Activated T-cell treated with anti-CD3 and anti-CD28 coated beads for 1 hour (primary cell): ENCODE results near the gene PRDM15.
"Not testable (repeated sequence)": the region's sequence is repeated elsewhere in the genome, so short reads cannot be mapped to it uniquely, and the experiment has no call there.

ENCODE experiments used
- DNase-seq: peaks from one replicate; pipeline ENCODE4 v3.0.0-alpha.2; 2020; ENCODE audit warnings: low read depth

The PRDM15 gene

DNA sequence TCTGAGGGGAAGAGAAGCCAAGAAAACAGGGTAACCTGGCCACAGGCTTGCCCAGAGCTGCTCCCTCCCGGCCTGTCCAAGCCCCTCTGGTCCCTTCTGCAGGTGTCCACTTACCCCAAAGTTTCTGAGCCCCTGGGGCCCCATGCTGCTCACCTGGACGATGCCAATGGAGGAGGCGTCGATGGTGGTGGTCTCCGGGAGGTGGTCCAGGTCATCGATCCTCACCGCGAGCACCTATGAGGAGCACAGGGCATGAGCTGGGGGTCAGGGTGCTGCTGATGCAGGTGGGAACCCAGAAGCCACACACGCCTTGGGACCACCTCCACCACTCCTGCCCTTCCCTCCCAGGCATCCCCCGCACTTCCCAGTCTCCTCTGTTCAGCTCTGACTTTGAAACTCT lies 74.8 kb downstream of the PRDM15 start:
- no peak for DNase-seq

DNA sequence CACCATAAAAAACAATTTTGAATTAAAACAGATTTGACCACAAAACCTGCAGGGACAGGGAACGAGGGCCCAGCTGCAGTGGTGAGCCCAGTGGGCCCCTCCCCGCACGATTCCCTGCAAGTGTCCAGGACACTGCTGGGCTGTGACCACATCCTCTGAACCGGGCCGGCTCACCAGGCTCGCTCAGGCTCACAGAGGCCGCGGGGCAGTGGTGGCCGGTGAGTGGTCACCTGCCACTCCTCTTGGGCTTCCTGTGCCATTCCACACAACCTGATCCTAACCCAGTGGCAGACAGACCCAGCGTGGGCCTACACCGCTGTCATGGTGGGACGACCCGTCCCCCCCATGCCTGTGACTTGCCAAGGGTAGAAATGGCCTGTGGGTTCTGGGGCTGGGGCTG lies 75.8 kb downstream of the PRDM15 start:
- DNase-seq = no peak

DNA sequence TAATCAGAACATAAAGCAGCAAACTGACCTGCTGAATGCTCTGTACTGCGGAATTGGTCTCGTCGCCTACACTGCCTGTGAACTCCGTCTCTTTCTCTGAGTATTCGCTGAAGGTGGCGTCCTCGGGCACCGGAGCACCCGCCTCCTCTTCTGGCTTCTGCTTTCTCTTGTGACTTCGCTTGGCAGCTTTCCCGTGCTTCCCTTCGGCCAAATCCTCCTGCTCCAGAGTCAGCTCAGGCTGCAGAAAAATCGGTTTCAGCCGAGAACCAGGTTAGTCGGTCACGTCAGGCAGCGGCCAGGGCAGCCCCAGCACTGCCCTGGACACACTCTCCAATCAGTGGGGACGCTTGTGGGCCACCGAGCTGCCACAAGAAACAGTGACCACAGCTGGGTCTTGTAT lies 76.5 kb downstream of the PRDM15 start:
- DNase-seq = no peak

DNA sequence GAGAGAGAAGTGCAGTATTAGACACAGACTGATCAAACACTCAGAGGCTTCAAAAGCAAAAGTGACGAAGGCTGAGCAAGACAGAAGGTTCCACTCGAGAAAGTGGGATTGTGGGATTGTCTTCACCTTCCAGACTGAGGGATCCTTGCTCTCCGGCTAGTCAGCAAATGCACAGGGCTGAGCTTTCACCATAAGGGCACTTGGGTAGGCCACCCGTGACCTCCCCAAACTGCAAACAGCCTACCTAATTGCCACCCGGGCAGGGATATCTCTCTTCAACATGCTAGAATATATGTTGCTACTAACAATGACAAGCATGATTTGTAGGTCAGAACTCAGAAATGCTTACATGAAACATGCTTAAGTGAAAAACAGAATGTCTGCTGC lies 77.0 kb downstream of the PRDM15 start:
- DNase-seq = no peak

DNA sequence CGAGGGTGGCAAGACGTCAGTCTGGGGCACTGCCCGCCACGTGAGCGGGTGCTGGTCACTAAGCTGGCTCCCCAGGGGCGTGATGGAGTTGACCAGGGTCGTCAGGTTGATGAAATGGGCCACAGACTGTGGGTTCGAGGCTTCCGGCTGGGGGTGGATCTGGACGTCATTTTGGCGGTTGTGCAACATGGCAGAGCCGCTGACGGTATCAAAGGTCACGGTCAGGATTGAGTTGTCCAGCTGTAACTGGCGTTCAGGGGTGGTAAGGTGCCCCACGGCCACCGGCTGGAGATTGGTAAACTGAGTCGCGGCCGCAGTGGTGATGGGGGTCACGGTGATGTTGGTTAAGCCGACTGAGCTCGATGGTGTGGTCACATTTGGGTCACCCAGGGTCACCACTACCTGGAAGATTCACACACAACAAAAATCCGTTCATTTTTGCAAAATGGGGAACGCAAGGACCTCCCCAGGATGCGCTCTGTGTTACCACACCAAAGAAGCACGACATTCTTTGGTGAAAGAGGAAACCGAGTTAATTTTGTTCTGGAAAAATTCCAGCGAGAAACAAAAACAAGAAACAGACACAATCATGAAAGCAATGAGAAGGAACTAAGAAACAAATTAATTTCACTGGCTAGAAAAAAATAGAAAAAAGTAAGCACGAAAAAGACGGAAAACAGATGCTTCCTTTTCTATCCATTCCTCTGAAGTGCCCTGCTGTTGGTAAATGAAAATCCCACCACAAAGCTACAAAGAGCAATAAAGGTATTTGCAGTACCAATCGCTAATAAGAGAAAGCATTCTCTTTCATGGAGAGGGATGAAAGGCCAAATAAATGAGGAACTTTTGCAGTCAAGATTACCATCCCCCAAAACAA lies 77.6 kb downstream of the PRDM15 start:
- no peak for DNase-seq

DNA sequence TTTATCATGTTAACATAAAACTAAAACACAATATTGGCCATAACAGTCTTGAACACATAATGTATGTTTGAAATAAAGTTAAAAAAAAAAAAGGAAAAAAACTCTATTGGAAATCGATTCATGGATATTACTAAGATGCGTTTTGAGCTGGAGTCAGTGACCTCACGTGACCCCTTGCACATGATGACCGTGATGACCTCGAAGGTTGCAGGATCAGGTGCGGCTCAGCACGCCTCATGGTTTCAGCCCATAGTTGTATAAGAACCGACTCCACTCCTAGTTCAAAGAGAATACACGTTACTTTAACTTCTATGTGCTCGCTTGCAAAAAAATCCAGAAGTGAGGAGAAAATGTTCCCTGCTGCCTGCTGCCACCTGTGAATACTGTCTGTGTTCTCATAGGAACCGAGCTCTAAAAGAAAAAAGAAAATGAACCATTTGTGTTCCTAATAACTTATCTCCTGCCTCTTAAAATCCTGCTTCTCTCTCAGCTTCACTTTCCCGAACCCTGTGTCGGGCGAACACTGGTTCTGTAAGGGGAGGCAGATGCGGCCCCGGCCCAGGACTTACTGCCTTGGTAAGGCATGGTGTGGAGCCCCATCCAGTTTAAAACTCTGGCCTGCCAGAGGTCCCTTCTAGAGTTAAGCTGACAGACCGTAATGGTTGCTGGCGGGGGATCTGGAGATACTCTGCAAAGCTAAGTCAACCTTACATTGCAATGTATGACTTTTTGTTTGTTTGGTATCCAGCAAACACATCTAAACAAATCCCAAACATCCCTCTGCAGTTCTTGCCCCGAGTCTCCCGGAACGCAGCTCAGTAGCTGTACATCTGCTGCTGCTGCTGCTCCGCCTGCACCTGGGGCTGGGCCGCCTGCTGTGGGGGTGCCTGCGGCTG lies 78.5 kb downstream of the PRDM15 start:
- no peak for DNase-seq

DNA sequence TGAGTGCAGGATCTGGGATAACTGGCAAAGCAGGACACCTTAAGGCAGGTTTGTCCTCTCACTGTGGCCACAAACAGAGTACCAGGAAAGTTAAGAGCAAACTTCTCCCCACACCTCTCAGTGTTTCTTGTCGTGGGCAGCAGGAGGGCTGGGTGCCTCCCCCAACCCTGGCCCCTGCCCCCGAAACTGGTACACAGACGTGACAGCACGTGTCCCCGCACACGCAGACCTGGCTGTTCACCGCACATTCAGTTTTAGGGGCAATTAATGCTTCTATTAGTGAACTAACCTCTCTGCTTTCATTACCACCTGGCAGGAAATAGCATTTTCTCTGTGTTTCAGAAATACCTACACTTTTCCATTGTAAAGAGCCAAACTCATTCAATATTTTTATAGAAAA lies 79.4 kb downstream of the PRDM15 start:
- DNase-seq = no peak

DNA sequence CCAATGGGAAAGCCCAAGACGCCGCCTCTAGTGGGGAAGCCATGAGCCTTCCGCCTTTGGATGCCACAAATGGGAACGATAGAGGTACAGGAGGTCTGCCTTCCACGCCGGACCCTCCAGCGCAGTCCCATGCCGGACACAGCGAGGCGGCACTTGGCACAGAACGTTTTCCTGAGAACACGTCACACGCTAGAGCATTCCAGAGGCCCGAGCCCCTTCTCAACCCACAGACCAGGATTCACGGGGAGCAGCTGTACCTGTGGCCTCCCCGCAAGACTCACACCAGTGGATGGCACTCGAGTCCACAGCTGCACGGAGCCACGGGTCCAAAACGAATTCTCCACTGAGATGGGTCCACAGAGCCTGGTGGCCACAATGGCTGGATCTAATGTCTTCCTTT lies 80.8 kb downstream of the PRDM15 start:
- no peak for DNase-seq

DNA sequence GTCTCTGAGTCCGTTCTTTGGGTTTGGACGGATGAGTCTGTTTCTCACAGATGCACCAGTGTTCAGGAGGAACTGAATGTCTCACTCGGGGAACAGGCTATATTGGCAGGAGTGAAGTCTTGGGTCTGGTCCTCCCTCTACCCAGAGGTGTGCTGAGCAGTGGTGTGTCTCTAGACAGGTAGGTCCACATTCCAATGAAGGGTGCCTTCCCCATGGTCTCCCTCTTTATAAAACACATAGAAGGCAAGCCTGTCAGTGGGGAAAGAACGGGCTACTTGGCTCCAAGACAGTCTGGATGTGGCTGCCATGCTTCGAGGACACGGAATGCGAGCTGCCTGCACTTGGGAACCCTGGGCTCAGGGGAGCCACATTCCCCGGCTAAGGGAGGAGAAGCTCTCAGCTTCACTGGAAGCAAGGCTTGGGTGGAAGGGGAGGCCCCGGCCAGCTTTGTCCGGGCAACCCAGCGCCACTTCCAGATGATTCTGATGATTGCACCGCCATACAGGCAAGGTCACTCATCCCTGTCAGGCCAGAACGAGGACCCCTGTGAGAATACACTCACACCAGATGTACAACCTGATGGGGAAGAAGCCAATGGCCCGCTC lies 82.6 kb downstream of the PRDM15 start:
- no peak for DNase-seq

DNA sequence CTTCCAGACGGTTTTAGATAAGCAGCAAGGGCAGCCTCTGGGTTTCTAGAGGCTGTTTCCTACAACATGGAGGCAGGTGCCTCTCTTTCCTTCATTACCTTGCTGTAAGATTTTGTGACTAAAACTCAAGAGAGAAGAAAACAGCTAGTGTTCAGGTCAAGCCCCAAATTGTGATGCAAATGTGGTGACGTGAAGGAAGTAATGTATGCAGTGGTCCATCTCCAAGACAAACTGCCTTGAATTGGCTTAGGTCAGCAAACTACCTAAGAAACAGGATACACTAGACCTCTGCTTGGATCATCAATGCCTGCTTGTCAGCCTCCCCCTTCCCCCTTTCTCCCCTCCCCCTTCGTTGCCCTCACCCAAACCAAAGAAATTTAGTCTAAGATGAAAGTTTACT lies 83.4 kb downstream of the PRDM15 start:
- DNase-seq = no peak

DNA sequence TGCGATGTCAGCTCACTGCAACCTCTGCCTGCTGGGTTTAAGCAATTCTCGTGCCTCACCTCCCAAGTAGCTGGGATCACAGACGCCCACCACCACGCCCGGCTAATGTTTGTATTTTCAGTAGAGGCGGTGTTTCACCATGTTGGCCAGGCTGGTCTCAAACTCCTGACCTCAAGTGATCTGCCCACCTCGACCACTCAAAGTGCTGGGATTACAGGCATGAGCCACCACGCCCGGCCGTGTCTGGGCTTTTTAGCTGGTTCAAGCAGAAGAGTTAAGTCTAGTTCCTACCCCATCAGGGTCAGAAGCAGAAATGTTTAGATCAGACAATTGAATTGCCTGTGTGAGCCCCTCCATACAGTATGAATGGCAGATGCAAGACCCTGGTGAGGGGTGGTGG lies 84.5 kb downstream of the PRDM15 start:
- no peak for DNase-seq

DNA sequence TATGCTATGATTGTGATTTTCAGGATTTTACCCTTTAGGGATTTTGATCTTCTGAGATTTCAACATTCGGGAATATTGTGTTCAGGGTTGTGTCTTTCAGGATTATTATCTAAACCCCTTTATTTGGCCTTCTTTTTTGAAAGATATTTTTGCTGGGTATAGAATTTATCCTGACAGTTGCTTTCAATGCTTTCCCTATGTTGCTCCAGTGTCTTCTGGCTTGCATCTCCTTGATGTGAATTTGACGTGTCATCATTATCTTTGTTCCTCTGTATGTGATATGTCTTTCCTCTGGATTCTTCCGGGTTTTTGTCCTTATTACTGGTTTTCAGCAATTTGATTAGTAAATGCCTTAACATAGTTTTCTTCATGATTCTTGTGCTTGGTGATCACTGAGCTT lies 86.4 kb downstream of the PRDM15 start:
- DNase-seq = no peak

DNA sequence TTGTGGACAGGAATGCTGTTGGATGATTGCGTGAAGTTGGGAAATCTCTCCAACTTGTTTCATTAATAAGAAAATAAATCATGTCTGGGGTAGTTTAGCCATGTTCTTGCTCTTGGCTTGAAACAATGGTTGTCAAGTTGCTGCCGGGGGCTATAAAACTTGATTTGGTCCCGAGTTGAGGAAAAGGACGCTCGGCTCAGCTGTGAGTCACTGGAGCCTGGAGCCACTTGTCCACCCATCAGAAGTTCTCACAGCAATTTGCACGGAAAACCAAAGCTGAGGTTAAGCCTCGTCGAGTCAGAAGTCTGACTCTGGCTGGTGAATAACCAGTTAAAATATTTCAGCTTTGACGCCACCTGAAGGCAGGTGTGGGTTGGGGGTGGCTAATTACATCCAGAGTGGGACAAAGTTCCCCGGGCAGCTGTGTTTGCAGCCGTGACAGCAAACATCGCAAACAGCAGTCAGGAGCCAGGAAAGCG lies 92.6 kb downstream of the PRDM15 start:
- DNase-seq = no peak

DNA sequence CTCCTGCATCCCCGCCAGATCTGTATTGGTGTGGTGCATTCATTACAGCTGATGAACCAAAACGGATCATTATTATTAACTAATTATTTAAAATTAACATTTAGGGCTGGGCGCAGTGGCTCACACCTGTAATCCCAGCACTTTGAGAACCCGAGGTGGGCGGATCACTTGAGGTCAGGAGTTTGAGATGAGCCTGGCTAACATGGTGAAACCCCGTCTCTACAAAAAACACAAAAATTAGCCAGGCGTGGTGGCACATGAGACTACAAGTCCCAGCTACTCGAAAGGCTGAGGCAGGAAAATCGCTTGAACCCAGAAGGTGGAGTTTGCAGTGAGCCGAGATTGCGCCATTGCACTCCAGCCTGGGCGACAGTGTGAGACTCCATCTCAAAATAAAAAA lies 93.9 kb downstream of the PRDM15 start:
- DNase-seq = not testable (repeated sequence)

DNA sequence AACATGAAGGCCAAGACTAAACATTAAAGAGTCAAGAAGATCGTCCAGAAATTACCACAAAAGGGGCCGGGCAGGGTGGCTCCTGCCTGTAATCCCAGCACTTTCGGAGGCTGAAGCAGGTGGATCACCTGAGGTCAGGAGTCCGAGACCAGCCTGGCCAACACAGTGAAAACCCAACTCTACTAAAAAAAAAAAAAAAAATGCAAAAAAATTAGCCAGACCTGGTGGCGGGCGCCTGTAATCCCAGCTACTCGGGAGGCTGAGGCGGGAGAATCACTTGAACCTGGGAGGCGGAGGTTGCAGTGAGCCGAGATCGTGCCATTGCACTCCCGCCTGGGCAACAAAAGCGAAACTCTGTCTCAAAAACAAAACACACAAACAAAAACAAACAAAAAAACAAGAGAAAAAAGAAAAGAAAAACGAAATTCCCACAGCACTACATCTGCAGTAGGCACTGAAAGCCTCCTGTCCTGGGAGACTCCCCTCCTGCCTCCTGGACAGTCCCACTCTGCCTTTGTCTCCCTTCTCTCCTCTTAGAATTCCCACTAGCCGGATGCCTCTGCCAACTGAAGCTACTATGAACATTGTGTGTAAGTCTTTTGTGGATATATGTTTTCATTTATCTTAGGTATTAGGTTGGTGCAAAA lies 94.6 kb downstream of the PRDM15 start:
- no peak for DNase-seq

DNA sequence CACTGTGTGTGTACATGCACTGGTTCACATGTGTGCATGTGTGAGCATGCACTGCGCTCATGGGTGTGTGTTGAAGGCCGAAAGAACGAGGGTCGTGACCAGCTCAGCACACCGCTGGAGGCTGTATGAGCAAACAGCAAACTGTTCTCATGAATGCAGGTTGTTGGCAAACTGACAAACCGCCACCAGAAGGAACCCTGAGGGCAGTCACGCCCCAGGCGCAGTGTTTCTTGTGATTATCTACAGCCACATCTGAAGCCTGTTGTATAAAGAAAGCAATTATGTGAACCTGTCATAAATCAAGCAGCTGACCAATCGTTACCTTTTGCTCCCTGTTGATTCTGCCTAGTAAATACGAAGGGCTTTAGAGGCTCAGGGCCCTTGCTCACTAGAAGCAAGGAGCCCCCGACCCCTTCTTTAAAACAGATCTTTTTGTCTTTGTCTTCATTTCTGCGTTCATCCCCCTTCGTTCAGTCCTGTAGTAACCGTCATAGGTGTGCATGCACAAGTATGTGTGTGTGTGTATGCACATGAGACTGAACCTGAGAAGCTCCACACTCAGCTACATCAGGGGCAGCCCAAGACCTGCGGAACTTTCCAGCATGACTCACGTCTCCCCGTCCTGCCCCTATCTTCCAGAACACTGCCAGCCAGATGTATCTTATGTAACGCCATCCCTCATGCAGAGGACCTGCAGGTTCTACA lies 95.5 kb downstream of the PRDM15 start:
- DNase-seq = no peak

DNA sequence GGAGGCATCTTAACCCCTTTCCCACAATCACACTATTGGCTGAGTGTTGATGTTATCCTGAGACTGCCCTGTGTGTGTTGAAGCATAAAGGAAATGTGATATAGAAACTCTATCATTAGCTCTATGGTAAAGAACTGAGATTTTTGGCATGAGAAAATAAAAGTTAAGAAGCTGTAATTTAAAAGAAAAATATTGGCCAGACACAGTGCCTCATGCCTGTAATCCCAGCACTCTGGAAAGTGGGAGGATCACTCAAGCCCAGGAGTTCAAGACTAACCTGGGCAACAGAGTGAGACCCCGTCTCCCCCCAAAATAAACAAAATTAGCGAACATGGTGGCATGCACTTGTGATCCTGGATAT lies 98.1 kb downstream of the PRDM15 start:
- DNase-seq = no peak

DNA sequence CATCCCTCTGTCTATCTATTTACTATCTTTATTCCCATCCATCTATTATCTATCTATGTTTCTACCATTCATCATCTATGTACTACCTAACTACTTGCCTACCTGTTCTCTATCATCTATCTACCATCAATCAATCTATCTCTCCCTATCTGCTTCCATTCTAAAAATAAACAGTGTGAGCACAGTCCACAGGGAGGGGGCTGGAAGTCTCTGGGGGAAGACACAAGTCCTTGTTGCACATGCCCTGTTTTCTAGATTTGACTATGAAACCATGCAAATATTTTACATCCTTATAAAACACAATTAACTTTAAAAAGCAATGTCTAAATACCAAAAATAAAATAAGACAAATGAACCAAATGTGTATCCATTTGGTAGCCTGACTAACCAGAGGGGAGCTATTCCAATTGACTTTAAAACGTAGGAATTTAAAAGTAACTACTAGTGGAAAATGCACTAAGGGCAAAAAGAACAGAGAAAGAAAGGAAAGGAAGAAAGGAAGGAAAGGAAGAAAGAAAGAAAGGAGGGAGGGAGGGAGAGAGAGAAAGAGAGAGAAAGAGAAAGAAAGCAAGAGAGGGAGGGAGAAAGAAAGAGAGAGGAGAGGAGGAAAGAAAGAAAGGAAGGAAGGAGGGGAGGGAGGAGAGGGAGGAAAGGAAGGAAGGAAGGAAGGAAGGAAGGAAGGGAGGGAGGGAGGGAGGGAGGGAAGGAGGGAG lies 98.7 kb downstream of the PRDM15 start:
- DNase-seq = no peak

DNA sequence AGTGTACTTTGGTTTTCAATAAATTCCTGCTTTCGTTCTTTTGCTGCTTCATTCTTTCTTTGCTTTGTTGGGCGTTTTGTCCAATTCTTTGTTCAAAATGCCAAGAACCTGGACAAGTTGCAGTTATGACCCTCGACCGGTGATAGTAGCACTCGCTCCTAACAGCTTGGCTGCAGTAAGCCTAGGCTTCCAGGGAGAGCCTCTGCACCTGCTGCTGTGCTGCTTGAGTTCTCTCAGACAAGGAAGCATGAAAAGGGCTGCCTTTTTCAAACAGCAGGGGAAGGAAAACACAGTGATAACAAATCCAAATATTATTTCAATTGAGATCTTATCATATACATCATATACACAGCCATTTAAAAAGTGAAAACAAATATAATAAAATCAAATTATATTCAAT lies 99.5 kb downstream of the PRDM15 start:
- no peak for DNase-seq

DNA sequence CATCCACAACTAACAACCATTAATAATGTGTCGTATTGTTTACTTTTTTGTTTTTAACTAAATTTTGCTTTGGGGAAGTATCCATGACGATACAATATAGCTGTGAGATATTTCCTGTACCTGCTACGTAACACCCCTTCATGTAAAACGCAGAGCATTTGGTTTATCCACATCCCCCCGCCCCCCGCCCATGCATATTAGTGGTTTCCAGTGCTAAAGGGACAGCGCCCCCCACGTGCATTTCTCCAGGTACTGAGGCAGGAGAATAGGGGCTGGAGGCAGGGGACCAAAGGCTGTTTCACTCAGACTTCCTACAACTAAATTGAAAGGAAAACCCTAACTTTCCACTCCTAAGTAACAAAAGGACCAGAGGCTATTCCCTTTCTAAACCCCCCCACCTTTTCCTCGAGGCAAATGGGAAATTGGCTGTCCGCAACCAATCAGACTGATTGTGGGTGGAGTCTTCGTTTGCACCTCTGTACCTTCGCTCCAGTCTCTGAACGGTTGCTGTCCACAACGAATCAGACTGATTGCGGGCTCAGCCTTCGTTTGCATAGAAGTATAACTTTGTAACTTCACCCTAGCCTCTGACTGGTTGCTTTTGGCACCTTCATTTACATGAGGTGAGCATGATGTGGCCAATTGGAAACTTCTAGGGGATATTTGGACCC lies 100.1 kb downstream of the PRDM15 start:
- no peak for DNase-seq
